GM06990 (cell line): ENCODE data around the gene ROCK2.
"Not testable (repeated sequence)": the region's sequence is repeated elsewhere in the genome, so short reads cannot be mapped to it uniquely, and the experiment has no call there.

Source experiments
- DNase-seq: peaks from one replicate; pipeline ENCODE4 v3.0.0-alpha.2; 2011; ENCODE audit not compliant: insufficient read length; ENCODE audit errors: extremely low read depth
- H3K27me3 ChIP-seq: replicated peaks from 2 replicates; pipeline ENCODE4 v1.6.0; 2011; ENCODE audit warnings: low read length; ENCODE audit not compliant: control insufficient read depth, insufficient read depth
- H3K36me3 ChIP-seq: 2 replicates; pipeline ENCODE4 v1.5.1; 2011; ENCODE audit warnings: low read length; ENCODE audit not compliant: control insufficient read depth, insufficient read depth
- H3K4me3 ChIP-seq: replicated peaks from 2 replicates; pipeline ENCODE4 v1.5.1; 2011; ENCODE audit warnings: low read depth, mild to moderate bottlenecking, control low read depth, low read length
- CTCF ChIP-seq: IDR thresholded peaks from 2 replicates; pipeline ENCODE4 v1.5.1; 2011; ENCODE audit warnings: low read length, control low read depth, mild to moderate bottlenecking, inconsistent platforms; ENCODE audit not compliant: insufficient read depth, poor library complexity, severe bottlenecking

The ROCK2 gene

GRCh38 chr2:11267931-11268330 is 76.5 kb downstream of the ROCK2 start:
- Histone ChIP-seq H3K27me3 (no peaks in the 10 kb centered on the region), H3K36me3 (no peaks in the 10 kb centered on the region), H3K4me3 (no peak overlapping the region)
- no peak for TF ChIP-seq CTCF
- DNase-seq = no peak

GRCh38 chr2:11264818-11265217 is 79.6 kb downstream of the ROCK2 start:
- TF ChIP-seq CTCF = no peak
- Histone ChIP-seq H3K4me3 (no peak overlapping the region), H3K27me3 (no peaks in the 10 kb centered on the region), H3K36me3 (no peaks in the 10 kb centered on the region)
- DNase-seq = no peak

- no peak for TF ChIP-seq CTCF
- Histone ChIP-seq H3K27me3 (no peaks in the 10 kb centered on the region), H3K4me3 (no peak overlapping the region), H3K36me3 (no peaks in the 10 kb centered on the region)
- no peak for DNase-seq
These were observed 80.4 kb downstream of the ROCK2 start for GRCh38 chr2:11264007-11264406.

- H3K36me3 ChIP-seq = no peaks in the 10 kb centered on the region
- no peaks in the 10 kb centered on the region for H3K27me3 ChIP-seq
- no peak for DNase-seq
- no peak overlapping the region for H3K4me3 ChIP-seq
- no peak for TF ChIP-seq CTCF
These were observed 81.3 kb downstream of the ROCK2 start for GRCh38 chr2:11263177-11263576.

DNA sequence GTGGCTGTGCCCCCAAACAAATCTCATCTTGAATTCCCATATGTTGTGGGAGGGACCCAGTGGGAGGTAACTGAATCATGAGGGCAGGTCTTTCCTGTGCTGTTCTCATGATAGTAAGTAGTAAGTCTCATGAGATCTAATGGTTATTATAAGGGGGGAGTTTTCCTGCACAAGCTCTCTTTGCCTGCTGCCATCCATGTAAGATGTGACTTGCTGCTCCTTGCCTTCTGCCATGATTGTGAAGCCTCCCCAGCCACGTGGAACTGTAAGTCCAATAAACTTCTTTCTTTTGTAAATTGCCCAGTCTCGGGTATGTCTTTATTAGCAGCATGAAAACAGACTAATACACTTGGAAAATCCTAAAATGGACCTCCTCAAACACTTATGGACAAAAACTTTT is 82.0 kb downstream of the ROCK2 start:
- not testable (repeated sequence) for H3K27me3 ChIP-seq, H3K4me3 ChIP-seq, DNase-seq, H3K36me3 ChIP-seq

- DNase-seq, H3K27me3 ChIP-seq, H3K36me3 ChIP-seq, H3K4me3 ChIP-seq: not testable (repeated sequence)
These were observed 82.9 kb downstream of the ROCK2 start for GRCh38 chr2:11261564-11261963.

DNA sequence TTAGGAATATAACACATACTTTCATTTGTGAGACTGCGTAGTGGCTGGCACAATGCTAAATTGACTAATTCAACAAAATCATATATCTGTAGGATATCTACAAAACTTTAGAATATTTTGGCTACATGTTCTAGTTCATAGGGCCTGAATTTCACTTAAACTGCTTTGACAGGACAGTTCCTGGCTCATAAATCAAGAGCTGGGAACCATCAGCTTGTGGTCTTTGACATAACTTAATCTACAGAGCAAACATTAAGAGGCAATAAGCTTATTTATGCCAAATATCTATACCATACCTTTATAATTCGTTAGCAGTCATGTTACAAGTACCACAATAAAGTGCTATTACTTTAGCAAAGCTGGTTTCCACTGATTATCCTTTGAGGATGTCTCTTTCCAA is 83.5 kb downstream of the ROCK2 start:
- Histone ChIP-seq H3K36me3 (no peaks in the 10 kb centered on the region), H3K27me3 (no peaks in the 10 kb centered on the region)
- no peak for TF ChIP-seq CTCF

More for the DNA sequence above, 83.5 kb downstream of the ROCK2 start:
- H3K4me3 ChIP-seq = no peak overlapping the region
- no peak for DNase-seq
